ENCODE results near the gene PLIN4.

GRCh38 chr19:4493929-4494690, 24.2 kb downstream of the PLIN4 start:
- TF ChIP-seq CTCF (IDR thresholded peaks at IDR 0.05; ENCODE audit: insufficient read depth, low read length) (no peak), REST (IDR thresholded peaks at IDR 0.05; ENCODE audit: insufficient replicate concordance, low read depth) (no peak), GABPA (IDR thresholded peaks at IDR 0.05; ENCODE audit: low read depth) (no peak)
